Measurements from ENCODE around the gene PSMD1. TPM values are rescaled to one million over a fixed set of nuclear protein-coding genes. Genes with fewer than 3 reads are reported as not detected.

PSMD1 gene
- total and polyA plus RNA-seq, 2 of the 8 experiments (the other 6 are each of a cell fraction or from before 2014, with no cell fraction given) = 179 to 272 TPM

- TF ChIP-seq E2F6 (IDR thresholded peaks at IDR 0.05) (no peak), POU5F1 (IDR thresholded peaks at IDR 0.05; ENCODE audit: low read depth, low read length) (no peak), RBBP5 (IDR thresholded peaks at IDR 0.05; ENCODE audit: borderline replicate concordance, low read depth, low read length) (no peak), GABPA (IDR thresholded peaks at IDR 0.05; ENCODE audit: borderline replicate concordance, insufficient read depth, low read length) (no peak), SAP30 (IDR thresholded peaks at IDR 0.05; ENCODE audit: insufficient read depth, insufficient replicate concordance, low read length) (no peak), MAFK (IDR thresholded peaks at IDR 0.05; ENCODE audit: low read depth, low read length) (no peak)
Measured at GRCh38 chr2:231161877-231162329, 105.2 kb downstream of the PSMD1 start (continued).
